CD4-positive, alpha-beta T cell (primary cell): ENCODE measurements around the gene KDM4E. TPM values are rescaled to one million over a fixed set of nuclear protein-coding genes. Genes with fewer than 3 reads are reported as not detected.
"Not testable (repeated sequence)": the region's sequence is repeated elsewhere in the genome, so short reads cannot be mapped to it uniquely, and the experiment has no call there.

ENCODE experiments used
- ATAC-seq: fragments of 200-7000 bp; cut with Tn5 transposase; one replicate; pipeline ENCODE4 v1.10.0; 2022; ENCODE audit warnings: mild to moderate bottlenecking; ENCODE audit not compliant: poor library complexity
- CTCF ChIA-PET: fragments of 350-600 bp; sonication (Branson Sonifier 250); formaldehyde crosslinking; loops from one replicate; lab custom pipeline; 2021; ENCODE audit warnings: antibody characterized with exemption, inconsistent platforms; lab: Charles Lee
- POLR2A ChIA-PET: fragments of 350-600 bp; sonication (Branson Sonifier 250); formaldehyde crosslinking; loops from one replicate; lab custom pipeline; 2021; ENCODE audit warnings: antibody characterized with exemption, inconsistent platforms; lab: Charles Lee
- DNase-seq, 14 experiments: peaks; one replicate each; pipeline ENCODE4 v3.0.0-alpha.2; 2013 to 2020; ENCODE audit warnings: mixed read lengths in 2 of 14
- H3K27ac ChIP-seq, 2 donors: one replicate each; pipeline versions ENCODE4 v1.5.1 to v1.7.0; 2013; ENCODE audit warnings: low read length in 2 of 2, low read depth in 1 of 2, mild to moderate bottlenecking in 1 of 2
- H3K27me3 ChIP-seq, 2 experiments: 1 replicate in 1 of 2; 2 replicates in 1 of 2; pipeline versions ENCODE4 v1.6.1 to v1.7.0; 2013; ENCODE audit warnings: low read length in 2 of 2, control low read depth in 1 of 2, mild to moderate bottlenecking in 1 of 2, moderate library complexity in 1 of 2; ENCODE audit not compliant: insufficient read depth in 2 of 2, control insufficient read depth in 1 of 2
- H3K36me3 ChIP-seq: one replicate; pipeline ENCODE4 v1.6.1; 2013; ENCODE audit warnings: low read length, control low read depth; ENCODE audit not compliant: insufficient read depth
- H3K4me1 ChIP-seq: one replicate; pipeline ENCODE4 v1.6.1; 2013; ENCODE audit warnings: low read length, control low read depth; ENCODE audit not compliant: insufficient read depth
- H3K4me3 ChIP-seq: one replicate; pipeline ENCODE4 v1.5.1; 2013; ENCODE audit warnings: mild to moderate bottlenecking, low read length, moderate library complexity
- H3K9me3 ChIP-seq, 2 experiments: 1 replicate in 1 of 2; 2 replicates in 1 of 2; pipeline versions ENCODE4 v1.6.1 to v1.7.0; 2013; ENCODE audit warnings: low read length in 2 of 2, mild to moderate bottlenecking in 2 of 2, control low read depth in 1 of 2, moderate library complexity in 1 of 2; ENCODE audit not compliant: control insufficient read depth in 1 of 2, insufficient read depth in 1 of 2
- H3K27ac Mint-ChIP-seq: one replicate; pipeline ENCODE4 v1.8.0; 2020; ENCODE audit warnings: mixed read lengths
- H3K27me3 Mint-ChIP-seq: one replicate; pipeline ENCODE4 v1.8.0; 2021; ENCODE audit warnings: mixed read lengths
- H3K36me3 Mint-ChIP-seq: one replicate; pipeline ENCODE4 v1.8.0; 2021; ENCODE audit warnings: low read depth, mixed read lengths
- H3K4me1 Mint-ChIP-seq: one replicate; pipeline ENCODE4 v1.8.0; 2021; ENCODE audit warnings: low read depth, mixed read lengths
- H3K4me3 Mint-ChIP-seq: one replicate; pipeline ENCODE4 v1.8.0; 2020; ENCODE audit warnings: mild to moderate bottlenecking, mixed read lengths
- H3K9me3 Mint-ChIP-seq: one replicate; pipeline ENCODE4 v1.8.0; 2020; ENCODE audit warnings: mixed read lengths
- CTCF ChIP-seq: fragments of 200-600 bp; IDR thresholded peaks from one replicate; pipeline ENCODE4 v1.8.0; 2022; ENCODE audit warnings: antibody characterized with exemption, mild to moderate bottlenecking
- intact Hi-C, 2 experiments: fragments of 100-400 bp; cut with DNase I in 1 of 2; cut with micrococcal nuclease in 1 of 2; formaldehyde crosslinking; loops; one replicate each; pipeline versions ENCODE4 v1.15.1 to v1.9.0; 2023 to 2025; cut with DNase I, micrococcal nuclease
- total RNA-seq, 174 experiments: library from RNA in 2 of 174; stranded (reverse) in 2 of 174; gene quantifications; one replicate each; pipeline ENCODE4 v1.2.3 and lab custom pipeline; 2021 to 2026

Gene KDM4E
- total RNA-seq, 2 experiments from 2014 or later: not detected

- Mint-ChIP-seq H3K9me3 (no peaks in the 10 kb centered on the region), H3K27ac (no peak overlapping the region), H3K36me3 (no peaks in the 10 kb centered on the region), H3K4me1 (no peaks in the 10 kb centered on the region), H3K4me3 (no peak overlapping the region), H3K27me3 (peaks cover 26% of the 10 kb centered on the region)
- Histone ChIP-seq H3K9me3 (peaks cover 0 to 4% of the 10 kb centered on the region in 2 experiments), H3K27ac (no peak overlapping the region), H3K4me1 (no peaks in the 10 kb centered on the region), H3K4me3 (no peak overlapping the region), H3K27me3 (peaks cover 7 to 9% of the 10 kb centered on the region in 2 experiments), H3K36me3 (no peaks in the 10 kb centered on the region)
- DNase-seq (no peak), ATAC-seq (no peak)
- no peak for TF ChIP-seq CTCF
- ChIA-PET CTCF (no interaction called here), POLR2A (no interaction called here)
- intact Hi-C loops: no loop called here
Measured at GRCh38 chr11:95011376-95011775, 13.7 kb upstream of the KDM4E start.

- Histone ChIP-seq H3K4me1 (no peaks in the 10 kb centered on the region), H3K9me3 (peaks cover 0 to 4% of the 10 kb centered on the region in 2 experiments), H3K27me3 (peaks cover 7 to 9% of the 10 kb centered on the region in 2 experiments), H3K4me3 (no peak overlapping the region), H3K27ac (no peak overlapping the region), H3K36me3 (no peaks in the 10 kb centered on the region)
- Mint-ChIP-seq H3K27me3 (peaks cover 22% of the 10 kb centered on the region), H3K36me3 (no peaks in the 10 kb centered on the region), H3K27ac (no peak overlapping the region), H3K4me3 (no peak overlapping the region), H3K9me3 (no peaks in the 10 kb centered on the region), H3K4me1 (no peaks in the 10 kb centered on the region)
- ATAC-seq: no peak
- intact Hi-C loops: no loop called here
- DNase-seq: no peak
- ChIA-PET POLR2A (no interaction called here), CTCF (no interaction called here)
- no peak for TF ChIP-seq CTCF
Measured at GRCh38 chr11:95014184-95014821, 10.8 kb upstream of the KDM4E start.

- intact Hi-C loops: no loop called here
- Histone ChIP-seq H3K9me3 (peaks cover 0 to 4% of the 10 kb centered on the region in 2 experiments), H3K27ac (no peak overlapping the region), H3K36me3 (no peaks in the 10 kb centered on the region), H3K4me3 (no peak overlapping the region), H3K4me1 (no peaks in the 10 kb centered on the region), H3K27me3 (peaks cover 7 to 9% of the 10 kb centered on the region in 2 experiments)
- DNase-seq (no peak), ATAC-seq (no peak)
- CTCF ChIA-PET: no interaction called here
- Mint-ChIP-seq H3K27ac (no peak overlapping the region), H3K4me1 (no peaks in the 10 kb centered on the region), H3K27me3 (peaks cover 11% of the 10 kb centered on the region), H3K9me3 (no peaks in the 10 kb centered on the region), H3K4me3 (no peak overlapping the region), H3K36me3 (no peaks in the 10 kb centered on the region)
- POLR2A ChIA-PET: no interaction called here
- no peak for TF ChIP-seq CTCF
Measured at GRCh38 chr11:95016139-95016538, 8.9 kb upstream of the KDM4E start.

- H3K36me3 Mint-ChIP-seq, H3K27ac ChIP-seq, H3K4me1 Mint-ChIP-seq, H3K27ac Mint-ChIP-seq, H3K4me3 Mint-ChIP-seq, CTCF ChIA-PET, intact Hi-C loops, H3K4me3 ChIP-seq, H3K36me3 ChIP-seq, H3K27me3 Mint-ChIP-seq, H3K9me3 Mint-ChIP-seq, ATAC-seq, H3K4me1 ChIP-seq, POLR2A ChIA-PET, H3K27me3 ChIP-seq, DNase-seq, H3K9me3 ChIP-seq: not testable (repeated sequence)
Measured at GRCh38 chr11:95021468-95021867, 3.6 kb upstream of the KDM4E start.

GRCh38 chr11:95025594-95025993 is 536 bp downstream of the KDM4E start:
- H3K4me3 Mint-ChIP-seq, DNase-seq, ATAC-seq, H3K9me3 Mint-ChIP-seq, POLR2A ChIA-PET, H3K4me3 ChIP-seq, H3K27me3 Mint-ChIP-seq, H3K27ac Mint-ChIP-seq, H3K4me1 ChIP-seq, intact Hi-C loops, H3K36me3 Mint-ChIP-seq, CTCF ChIA-PET, H3K4me1 Mint-ChIP-seq, H3K27ac ChIP-seq, H3K27me3 ChIP-seq, H3K36me3 ChIP-seq, H3K9me3 ChIP-seq: not testable (repeated sequence)
